Naive thymus-derived CD4-positive, alpha-beta T cell (primary cell): ENCODE data around the gene POTEC. TPM values are rescaled to one million over a fixed set of nuclear protein-coding genes. Genes with fewer than 3 reads are reported as not detected.

Experiments used
- polyA plus RNA-seq, 2 donors: library from polyadenylated mRNA; unstranded; fragments of 300-500 nt; fragmentation: Illumina TruSeq; gene quantifications; one replicate each; pipeline ENCODE4 v1.2.3, GENCODE V29; 2021
- total RNA-seq, 6 experiments: library from RNA in 5 of 6; stranded (reverse) in 5 of 6; gene quantifications; 1 replicate in 5 of 6; 2 replicates in 1 of 6; pipeline ENCODE4 v1.2.3 and lab custom pipeline; 2021 to 2026

POTEC gene
- total and polyA plus RNA-seq, 7 experiments from 2014 or later, result not detected

Other genes with a start within 250 kb of the POTEC start
- not detected for gene ANKRD30B, start 204.6 kb upstream of the POTEC start, total RNA-seq
- not detected for gene ANKRD30B, start 204.6 kb upstream of the POTEC start, polyA plus RNA-seq